Astrocyte (in vitro differentiated cells and primary cell): ENCODE data around the gene NPM1. TPM values are rescaled to one million over a fixed set of nuclear protein-coding genes. Genes with fewer than 3 reads are reported as not detected.

Source experiments
- DNase-seq: peaks from one replicate; pipeline ENCODE4 v3.0.0-alpha.2; 2010; ENCODE audit warnings: low read depth
- FAIRE-seq: peaks from 2 replicates; lab custom pipeline; 2011; peaks lifted over from hg19 to GRCh38; lab: Jason Lieb, UNC
- H2AFZ ChIP-seq: 2 replicates; pipeline ENCODE4 v1.6.0; 2012; ENCODE audit warnings: low read depth, low read length, inconsistent platforms
- H3K27ac ChIP-seq: 2 replicates; pipeline ENCODE4 v1.5.1; 2011; ENCODE audit warnings: low read depth, low read length, inconsistent platforms
- H3K27me3 ChIP-seq: 2 replicates; pipeline ENCODE4 v1.6.0; 2011; ENCODE audit warnings: low read length, inconsistent platforms; ENCODE audit not compliant: insufficient read depth
- H3K36me3 ChIP-seq: 2 replicates; pipeline ENCODE4 v1.5.1; 2011; ENCODE audit warnings: low read length, inconsistent platforms; ENCODE audit not compliant: insufficient read depth
- H3K4me1 ChIP-seq: 2 replicates; pipeline ENCODE4 v1.5.1; 2011; ENCODE audit warnings: low read length, inconsistent platforms; ENCODE audit not compliant: insufficient read depth
- H3K4me2 ChIP-seq: 2 replicates; pipeline ENCODE4 v1.6.0; 2012; ENCODE audit warnings: low read length, inconsistent platforms
- H3K4me3 ChIP-seq: 2 replicates; pipeline ENCODE4 v1.5.1; 2011; ENCODE audit warnings: low read depth, mild to moderate bottlenecking, low read length, inconsistent platforms; ENCODE audit not compliant: insufficient read depth
- H3K79me2 ChIP-seq: 2 replicates; pipeline ENCODE4 v1.6.0; 2012; ENCODE audit warnings: mild to moderate bottlenecking, low read length, inconsistent platforms; ENCODE audit not compliant: insufficient read depth
- H3K9ac ChIP-seq: 2 replicates; pipeline ENCODE4 v1.6.0; 2012; ENCODE audit warnings: mild to moderate bottlenecking, low read length, inconsistent platforms
- H3K9me3 ChIP-seq: 2 replicates; pipeline ENCODE4 v1.5.1; 2012; ENCODE audit warnings: low read depth, mild to moderate bottlenecking, low read length, inconsistent platforms; ENCODE audit not compliant: insufficient read depth
- H4K20me1 ChIP-seq: 2 replicates; pipeline ENCODE4 v1.6.0; 2012; ENCODE audit warnings: low read length, inconsistent platforms; ENCODE audit not compliant: insufficient read depth
- H3K27ac Mint-ChIP-seq: one replicate; pipeline ENCODE4 v1.8.0; 2021; ENCODE audit warnings: mild to moderate bottlenecking, mixed read lengths; ENCODE audit not compliant: unreplicated experiment
- H3K27me3 Mint-ChIP-seq: one replicate; pipeline ENCODE4 v1.8.0; 2021; ENCODE audit warnings: low read depth, mixed read lengths; ENCODE audit not compliant: unreplicated experiment
- H3K36me3 Mint-ChIP-seq: one replicate; pipeline ENCODE4 v1.8.0; 2021; ENCODE audit warnings: low read depth, mixed read lengths; ENCODE audit not compliant: unreplicated experiment
- H3K4me1 Mint-ChIP-seq: one replicate; pipeline ENCODE4 v1.8.0; 2021; ENCODE audit warnings: low read depth, mixed read lengths; ENCODE audit not compliant: unreplicated experiment
- H3K4me3 Mint-ChIP-seq: one replicate; pipeline ENCODE4 v1.8.0; 2021; ENCODE audit warnings: mild to moderate bottlenecking, moderate library complexity, mixed read lengths; ENCODE audit not compliant: unreplicated experiment
- H3K9me3 Mint-ChIP-seq: one replicate; pipeline ENCODE4 v1.8.0; 2021; ENCODE audit warnings: mild to moderate bottlenecking, mixed read lengths; ENCODE audit not compliant: unreplicated experiment
- EZH2 ChIP-seq: IDR thresholded peaks from 2 replicates; pipeline ENCODE4 v1.6.1; 2012; ENCODE audit warnings: mild to moderate bottlenecking, low read length, inconsistent platforms; ENCODE audit not compliant: insufficient read depth
- total RNA-seq: library from RNA; stranded (reverse); gene quantifications from 2 replicates; pipeline ENCODE4 v1.2.1, GENCODE V29; 2021
- TF ChIP-seq, protein P1 (sequence below): IDR thresholded peaks from 2 replicates; pipeline ENCODE4 v1.5.1; 2011; ENCODE audit warnings: low read depth, mild to moderate bottlenecking, inconsistent platforms, low read length, moderate library complexity; ENCODE audit not compliant: insufficient read depth

The NPM1 gene
- total RNA-seq, 1 donor from 2014 or later, result 1,219 TPM

DNA sequence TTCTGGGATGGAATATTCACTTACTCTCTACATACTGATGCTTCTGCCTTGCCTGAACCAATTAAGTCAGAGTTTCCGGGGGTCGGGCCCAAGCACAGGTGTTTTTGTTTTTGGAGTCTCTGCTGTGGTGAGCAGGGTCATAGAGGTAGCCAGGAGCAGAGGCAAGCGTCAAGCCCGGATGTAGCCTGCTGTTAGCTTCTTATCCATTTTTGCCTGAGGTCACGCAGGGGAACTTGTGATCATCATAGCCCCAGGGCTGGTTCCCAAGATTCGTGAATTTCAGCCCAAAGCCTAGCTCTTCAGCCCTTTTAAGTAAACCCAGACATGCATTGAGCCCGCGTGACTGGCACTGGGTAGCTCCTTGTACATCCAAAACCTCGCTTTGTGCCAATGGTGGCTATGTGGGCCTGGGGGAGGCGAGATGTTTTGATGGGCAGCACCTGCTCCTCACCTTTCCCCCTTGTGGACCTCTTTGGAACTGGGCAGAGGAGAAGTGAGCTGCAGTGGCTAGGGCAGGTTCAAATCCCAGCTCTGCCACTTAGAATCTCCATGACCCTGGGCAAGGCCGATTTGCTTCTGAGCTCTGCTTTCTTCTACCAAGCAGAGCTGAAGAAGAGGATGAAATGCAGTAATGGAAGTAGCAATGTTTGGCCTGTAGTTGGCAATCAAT, 65.5 kb downstream of the NPM1 start:
- no peaks in the 10 kb centered on the region for H3K9me3 Mint-ChIP-seq

DNA sequence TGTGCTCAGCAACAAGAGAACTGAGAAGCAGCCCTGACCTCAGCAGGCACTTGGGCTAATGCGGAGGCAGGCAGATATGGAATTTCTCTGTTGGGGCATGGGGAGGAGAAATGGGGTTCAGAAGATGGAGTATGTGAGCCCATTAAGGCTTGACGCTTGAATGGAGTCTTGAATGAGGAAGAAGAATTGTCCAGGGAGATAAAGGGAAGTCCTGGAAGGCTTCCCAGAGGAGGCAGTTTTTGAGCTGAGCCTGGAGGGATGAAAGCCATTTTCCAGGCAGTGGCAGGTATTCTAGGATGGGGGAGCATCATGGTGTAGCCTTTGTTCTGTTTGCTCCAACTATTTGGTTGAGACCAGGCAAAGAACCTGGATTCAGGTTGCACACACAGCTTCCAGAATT, 66.3 kb downstream of the NPM1 start:
- no peak for TF ChIP-seq EZH2
- TF ChIP-seq, protein P1, sequence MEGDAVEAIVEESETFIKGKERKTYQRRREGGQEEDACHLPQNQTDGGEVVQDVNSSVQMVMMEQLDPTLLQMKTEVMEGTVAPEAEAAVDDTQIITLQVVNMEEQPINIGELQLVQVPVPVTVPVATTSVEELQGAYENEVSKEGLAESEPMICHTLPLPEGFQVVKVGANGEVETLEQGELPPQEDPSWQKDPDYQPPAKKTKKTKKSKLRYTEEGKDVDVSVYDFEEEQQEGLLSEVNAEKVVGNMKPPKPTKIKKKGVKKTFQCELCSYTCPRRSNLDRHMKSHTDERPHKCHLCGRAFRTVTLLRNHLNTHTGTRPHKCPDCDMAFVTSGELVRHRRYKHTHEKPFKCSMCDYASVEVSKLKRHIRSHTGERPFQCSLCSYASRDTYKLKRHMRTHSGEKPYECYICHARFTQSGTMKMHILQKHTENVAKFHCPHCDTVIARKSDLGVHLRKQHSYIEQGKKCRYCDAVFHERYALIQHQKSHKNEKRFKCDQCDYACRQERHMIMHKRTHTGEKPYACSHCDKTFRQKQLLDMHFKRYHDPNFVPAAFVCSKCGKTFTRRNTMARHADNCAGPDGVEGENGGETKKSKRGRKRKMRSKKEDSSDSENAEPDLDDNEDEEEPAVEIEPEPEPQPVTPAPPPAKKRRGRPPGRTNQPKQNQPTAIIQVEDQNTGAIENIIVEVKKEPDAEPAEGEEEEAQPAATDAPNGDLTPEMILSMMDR, result no peak
- no peaks in the 10 kb centered on the region for H4K20me1 ChIP-seq
- no peak for FAIRE-seq

More for the DNA sequence above, 65.5 kb downstream of the NPM1 start:
- Histone ChIP-seq H3K9ac (no peak overlapping the region), H3K4me2 (no peak overlapping the region), H3K4me1 (peaks cover 10% of the 10 kb centered on the region), H3K27ac (no peak overlapping the region), H4K20me1 (no peaks in the 10 kb centered on the region), H3K27me3 (no peaks in the 10 kb centered on the region), H3K4me3 (no peak overlapping the region), H3K36me3 (no peaks in the 10 kb centered on the region), H2AFZ (no peak overlapping the region), H3K79me2 (no peaks in the 10 kb centered on the region), H3K9me3 (no peaks in the 10 kb centered on the region)
- TF ChIP-seq, protein P1, result no peak
- no peak for TF ChIP-seq EZH2
- no peak for DNase-seq
- Mint-ChIP-seq H3K4me1 (peaks cover 3% of the 10 kb centered on the region), H3K27me3 (peaks cover 43% of the 10 kb centered on the region), H3K4me3 (no peak overlapping the region), H3K27ac (no peak overlapping the region), H3K36me3 (peaks cover 30% of the 10 kb centered on the region)
- no peak for FAIRE-seq

GRCh38 chr5:171454549-171454948, 66.9 kb downstream of the NPM1 start:
- peaks cover 44% of the 10 kb centered on the region for H3K27me3 Mint-ChIP-seq
- H2AFZ ChIP-seq, result no peak overlapping the region
- no peak overlapping the region for H3K4me2 ChIP-seq
- no peaks in the 10 kb centered on the region for H3K9me3 ChIP-seq
- no peak for DNase-seq
- H3K27me3 ChIP-seq, result no peaks in the 10 kb centered on the region
- peaks cover 10% of the 10 kb centered on the region for H3K4me1 ChIP-seq
- H3K36me3 ChIP-seq, result no peaks in the 10 kb centered on the region
- peaks cover 23% of the 10 kb centered on the region for H3K36me3 Mint-ChIP-seq
- H3K27ac Mint-ChIP-seq, result no peak overlapping the region
- H3K9ac ChIP-seq, result no peak overlapping the region
- no peak overlapping the region for H3K4me3 ChIP-seq
- H3K79me2 ChIP-seq, result no peaks in the 10 kb centered on the region
- H4K20me1 ChIP-seq, result no peaks in the 10 kb centered on the region
- H3K27ac ChIP-seq, result no peak overlapping the region
- TF ChIP-seq, protein P1, result no peak
- TF ChIP-seq EZH2, result no peak
- no peak for FAIRE-seq
- H3K4me1 Mint-ChIP-seq, result no peaks in the 10 kb centered on the region
- no peaks in the 10 kb centered on the region for H3K9me3 Mint-ChIP-seq
- no peak overlapping the region for H3K4me3 Mint-ChIP-seq

More for the DNA sequence above, 66.3 kb downstream of the NPM1 start:
- H2AFZ ChIP-seq, result no peak overlapping the region
- Mint-ChIP-seq H3K4me1 (peaks cover under 1% of the 10 kb centered on the region), H3K27me3 (peaks cover 42% of the 10 kb centered on the region), H3K9me3 (no peaks in the 10 kb centered on the region), H3K27ac (no peak overlapping the region), H3K36me3 (peaks cover 25% of the 10 kb centered on the region), H3K4me3 (no peak overlapping the region)
- DNase-seq, result no peak
- H3K4me3 ChIP-seq, result no peak overlapping the region
- no peak overlapping the region for H3K9ac ChIP-seq
- no peaks in the 10 kb centered on the region for H3K9me3 ChIP-seq
- H3K27ac ChIP-seq, result no peak overlapping the region
- H3K4me2 ChIP-seq, result no peak overlapping the region
- H3K27me3 ChIP-seq, result no peaks in the 10 kb centered on the region
- H3K36me3 ChIP-seq, result no peaks in the 10 kb centered on the region
- no peaks in the 10 kb centered on the region for H3K79me2 ChIP-seq
- H3K4me1 ChIP-seq, result peaks cover 10% of the 10 kb centered on the region
